Ishikawa (cell line): Measurements from ENCODE around the gene CLCNKB.

ENCODE experiments used
- CEBPB ChIP-seq: IDR thresholded peaks from 2 replicates; pipeline ENCODE4 v1.6.1; 2012
- CREB1 ChIP-seq: IDR thresholded peaks from 2 replicates; pipeline ENCODE4 v1.6.1; 2012; ENCODE audit warnings: low read depth
- EP300 ChIP-seq: IDR thresholded peaks from 2 replicates; pipeline ENCODE4 v1.6.1; 2012; ENCODE audit warnings: borderline replicate concordance
- FOXM1 ChIP-seq: IDR thresholded peaks from 2 replicates; pipeline ENCODE4 v1.6.1; 2012; ENCODE audit warnings: low read depth, borderline replicate concordance
- MAX ChIP-seq: IDR thresholded peaks from 2 replicates; pipeline ENCODE4 v1.6.1; 2012
- NFIC ChIP-seq: IDR thresholded peaks from 2 replicates; pipeline ENCODE4 v1.6.1; 2012
- RAD21 ChIP-seq: IDR thresholded peaks from 2 replicates; pipeline ENCODE4 v1.6.1; 2012; ENCODE audit warnings: low read depth
- REST ChIP-seq: IDR thresholded peaks from 2 replicates; pipeline ENCODE4 v1.6.1; 2012; ENCODE audit warnings: low read depth, mild to moderate bottlenecking
- TAF1 ChIP-seq: IDR thresholded peaks from 2 replicates; pipeline ENCODE4 v1.6.1; 2012; ENCODE audit warnings: low read depth, mild to moderate bottlenecking
- TCF12 ChIP-seq: IDR thresholded peaks from 2 replicates; pipeline ENCODE4 v1.6.1; 2012; ENCODE audit warnings: low read depth
- TEAD4 ChIP-seq: IDR thresholded peaks from 2 replicates; pipeline ENCODE4 v1.6.1; 2012
- USF1 ChIP-seq: IDR thresholded peaks from 2 replicates; pipeline ENCODE4 v1.6.1; 2012
- YY1 ChIP-seq: IDR thresholded peaks from 2 replicates; pipeline ENCODE4 v1.6.1; 2012; ENCODE audit warnings: low read depth

GRCh38 chr1:16031551-16031950 lies 12.0 kb upstream of the CLCNKB start:
- TF ChIP-seq RAD21 (no peak), CEBPB (no peak), TCF12 (no peak), EP300 (no peak), MAX (no peak), NFIC (no peak), YY1 (no peak), CREB1 (no peak), REST (no peak), TEAD4 (no peak), USF1 (no peak), FOXM1 (no peak), TAF1 (no peak)
